Measurements from ENCODE around the gene GTPBP10.

DNA sequence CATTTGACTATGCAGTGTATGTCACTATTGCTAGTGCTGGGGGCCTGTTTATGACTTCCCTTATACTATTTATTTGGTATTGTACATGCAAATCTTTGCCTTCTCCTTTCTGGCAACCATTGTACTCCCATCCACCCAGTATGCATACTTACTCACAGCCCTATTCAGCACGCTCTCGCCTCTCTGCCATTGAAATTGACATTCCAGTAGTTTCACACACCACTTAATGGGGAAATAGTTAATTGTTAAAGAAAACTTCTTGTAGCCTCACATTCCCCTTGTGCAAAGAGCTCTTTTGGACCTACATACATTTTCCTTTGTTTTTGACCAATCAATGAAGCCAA is 66.6 kb downstream of the GTPBP10 start:
- TF ChIP-seq CTCF (IDR thresholded peaks at IDR 0.05) (no peak), POLR2A (IDR thresholded peaks at IDR 0.05) (no peak), EP300 (IDR thresholded peaks at IDR 0.05) (no peak)
